Liver (tissue), 3 donors: ENCODE results near the gene DIO3.

Experiments used
- ATF3 ChIP-seq: IDR thresholded peaks from 2 replicates; pipeline ENCODE4 v1.6.1; 2016; ENCODE audit warnings: antibody characterized with exemption
- CTCF ChIP-seq: fragments of 150-350 bp; IDR thresholded peaks from 2 replicates; pipeline ENCODE4 v1.5.1; 2017; ENCODE audit warnings: improper control_type of control experiment, low read depth, low read length; ENCODE audit not compliant: missing input control
- EGR1 ChIP-seq, 2 donors: IDR thresholded peaks; 2 replicates each; pipeline ENCODE4 v1.6.1; 2016 to 2018; ENCODE audit warnings: antibody characterized with exemption in 2 of 2, low read depth in 2 of 2
- MAX ChIP-seq: IDR thresholded peaks from 2 replicates; pipeline ENCODE4 v1.6.1; 2016; ENCODE audit warnings: antibody characterized with exemption
- RAD21 ChIP-seq, 2 donors: IDR thresholded peaks; 2 replicates each; pipeline ENCODE4 v1.6.1; 2016; ENCODE audit warnings: antibody characterized with exemption in 2 of 2, mild to moderate bottlenecking in 2 of 2
- REST ChIP-seq: IDR thresholded peaks from 2 replicates; pipeline ENCODE4 v1.6.1; 2016; ENCODE audit warnings: antibody characterized with exemption, mild to moderate bottlenecking
- RXRA ChIP-seq, 2 donors: IDR thresholded peaks; 2 replicates each; pipeline ENCODE4 v1.6.1; 2017 to 2018; ENCODE audit warnings: antibody characterized with exemption in 2 of 2, mild to moderate bottlenecking in 1 of 2
- SP1 ChIP-seq: IDR thresholded peaks from 2 replicates; pipeline ENCODE4 v1.6.1; 2018; ENCODE audit warnings: antibody characterized with exemption, mild to moderate bottlenecking
- TAF1 ChIP-seq: conservative IDR thresholded peaks from 2 replicates; pipeline ENCODE4 v1.6.1; 2016; ENCODE audit warnings: antibody characterized with exemption, mild to moderate bottlenecking
- YY1 ChIP-seq: IDR thresholded peaks from 2 replicates; pipeline ENCODE4 v1.6.1; 2016; ENCODE audit warnings: antibody characterized with exemption, mild to moderate bottlenecking
- ZBTB33 ChIP-seq: IDR thresholded peaks from 2 replicates; pipeline ENCODE4 v1.6.1; 2016; ENCODE audit warnings: antibody characterized with exemption
- donor health status: healthy.
- donor health status: healthy.

GRCh38 chr14:101512376-101512695 is 49.0 kb upstream of the DIO3 start:
- TF ChIP-seq CTCF (no peak), EGR1 (IDR thresholded peaks at IDR 0.05; ENCODE audit: low read depth in 2 of 2) (no peak), TAF1 (no peak), RXRA (IDR thresholded peaks at IDR 0.05) (no peak), SP1 (no peak), MAX (no peak), RAD21 (IDR thresholded peaks at IDR 0.05) (no peak), YY1 (no peak), ATF3 (no peak), REST (no peak), ZBTB33 (no peak)
